HepG2 (cell line): Measurements from ENCODE around the gene RARS1.

Source experiments
- ELK4 ChIP-seq: sonication (generic); formaldehyde crosslinking; IDR thresholded peaks from 2 replicates; pipeline ENCODE4 v1.9.0; 2021; ENCODE audit warnings: missing genetic modification reagents, borderline replicate concordance
- MAFG ChIP-seq: sonication (generic); formaldehyde crosslinking; IDR thresholded peaks from 2 replicates; pipeline ENCODE4 v1.5.1; 2020; ENCODE audit warnings: mild to moderate bottlenecking, missing genetic modification reagents
- MXI1 ChIP-seq: IDR thresholded peaks from 3 replicates; pipeline ENCODE4 v1.6.1; 2012; ENCODE audit warnings: low read depth, low read length, inconsistent platforms, borderline replicate concordance
- NR2F2 ChIP-seq: IDR thresholded peaks from 2 replicates; pipeline ENCODE4 v1.6.1; 2012; ENCODE audit warnings: low read depth, inconsistent platforms, borderline replicate concordance
- PRMT3 ChIP-seq: sonication (generic); formaldehyde crosslinking; IDR thresholded peaks from 2 replicates; pipeline ENCODE4 v1.8.1; 2022; ENCODE audit warnings: low read depth, mild to moderate bottlenecking, moderate library complexity, missing genetic modification reagents, borderline replicate concordance
- RBM39 ChIP-seq: fragments of 200-400 bp; formaldehyde crosslinking; IDR thresholded peaks from one replicate; pipeline ENCODE4 v1.6.1; 2018; ENCODE audit warnings: antibody characterized with exemption, mild to moderate bottlenecking, low read depth, low read length; ENCODE audit not compliant: poor library complexity, severe bottlenecking
- ZNF253 ChIP-seq: sonication (generic); formaldehyde crosslinking; IDR thresholded peaks from 2 replicates; pipeline ENCODE4 v1.8.0; 2022; ENCODE audit warnings: mild to moderate bottlenecking, missing genetic modification reagents, borderline replicate concordance

GRCh38 chr5:168531191-168531590 is 44.9 kb downstream of the RARS1 start:
- TF ChIP-seq ZNF253 (no peak), NR2F2 (no peak), ELK4 (CRISPR knock-in tag) (no peak), MXI1 (no peak), PRMT3 (CRISPR knock-in tag) (no peak), RBM39 (no peak), MAFG (CRISPR knock-in tag) (no peak)
